GM18508 (cell line): ENCODE data around the gene PAPPA.

Experiments
- ATAC-seq: cut with Tn5 transposase; IDR thresholded peaks from one replicate; pipeline ENCODE4 v1.9.1; 2021; ENCODE audit warnings: moderate number of reproducible peaks; ENCODE audit not compliant: insufficient read depth, unreplicated experiment

Gene PAPPA

GRCh38 chr9:116178481-116179211, 25.1 kb downstream of the PAPPA start:
- no peak for ATAC-seq

GRCh38 chr9:116179568-116179967, 26.0 kb downstream of the PAPPA start:
- no peak for ATAC-seq

- no peak for ATAC-seq
Observed at GRCh38 chr9:116181853-116182610, 28.4 kb downstream of the PAPPA start.

GRCh38 chr9:116182876-116183275, 29.3 kb downstream of the PAPPA start:
- ATAC-seq = no peak

GRCh38 chr9:116187570-116188170, 34.1 kb downstream of the PAPPA start:
- ATAC-seq = no peak

- no peak for ATAC-seq
Observed at GRCh38 chr9:116189683-116190082, 36.1 kb downstream of the PAPPA start.

GRCh38 chr9:116190637-116191396, 37.2 kb downstream of the PAPPA start:
- no peak for ATAC-seq

- no peak for ATAC-seq
Observed at GRCh38 chr9:116191576-116192415, 38.2 kb downstream of the PAPPA start.

GRCh38 chr9:116193636-116194035, 40.0 kb downstream of the PAPPA start:
- no peak for ATAC-seq

- no peak for ATAC-seq
Observed at GRCh38 chr9:116196806-116197205, 43.2 kb downstream of the PAPPA start.

- ATAC-seq = no peak
Observed at GRCh38 chr9:116198344-116198743, 44.8 kb downstream of the PAPPA start.

- ATAC-seq = no peak
Observed at GRCh38 chr9:116202219-116202912, 48.8 kb downstream of the PAPPA start.

- ATAC-seq = no peak
Observed at GRCh38 chr9:116204252-116204882, 50.8 kb downstream of the PAPPA start.

- no peak for ATAC-seq
Observed at GRCh38 chr9:116207371-116208111, 54.0 kb downstream of the PAPPA start.

GRCh38 chr9:116208417-116209232, 55.0 kb downstream of the PAPPA start:
- no peak for ATAC-seq

GRCh38 chr9:116209414-116210116, 56.0 kb downstream of the PAPPA start:
- ATAC-seq = no peak
